Astrocyte of the spinal cord (primary cell): ENCODE results near the gene CRYAB.
"Not testable (repeated sequence)": the region's sequence is repeated elsewhere in the genome, so short reads cannot be mapped to it uniquely, and the experiment has no call there.

Experiments used
- DNase-seq: peaks from one replicate; pipeline ENCODE4 v3.0.0; 2011; ENCODE audit warnings: low read depth, low spot score
- H3K4me3 ChIP-seq: 2 replicates; pipeline ENCODE4 v1.5.1; 2011; ENCODE audit warnings: low read depth, mild to moderate bottlenecking, low read length, moderate library complexity
- CTCF ChIP-seq: IDR thresholded peaks from 2 replicates; pipeline ENCODE4 v1.5.1; 2012; ENCODE audit warnings: low read depth, mild to moderate bottlenecking, low read length, inconsistent platforms
- in situ Hi-C: cut with HindIII; loops from 2 replicates; pipeline ENCODE4 v1.10.0; 2017; ENCODE audit warnings: low sequenced_read_pairs

CRYAB gene

GRCh38 chr11:111886032-111886431 is 25.5 kb downstream of the CRYAB start:
- in situ Hi-C loops = no loop called here
- H3K4me3 ChIP-seq = no peak overlapping the region
- DNase-seq = no peak
- no peak for TF ChIP-seq CTCF

- H3K4me3 ChIP-seq, DNase-seq, in situ Hi-C loops: not testable (repeated sequence)
Observed at GRCh38 chr11:111885053-111885452, 26.5 kb downstream of the CRYAB start.

GRCh38 chr11:111882202-111882601 is 29.4 kb downstream of the CRYAB start:
- H3K4me3 ChIP-seq = no peak overlapping the region
- in situ Hi-C loops = no loop called here
- DNase-seq = no peak
- TF ChIP-seq CTCF = no peak

GRCh38 chr11:111879637-111879960 is 32.0 kb downstream of the CRYAB start:
- no peak for DNase-seq
- in situ Hi-C loops = no loop called here
- H3K4me3 ChIP-seq = peak overlapping the region; percentile 69
- no peak for TF ChIP-seq CTCF

GRCh38 chr11:111878849-111879636 is 32.5 kb downstream of the CRYAB start, which contains the start of the genes CFAP68 and FDXACB1:
CFAP68 (plus strand) TSS chr11:111879541; CDS start chr11:111879561, 20 bp downstream.
FDXACB1 (minus strand) TSS chr11:111879165; CDS start chr11:111879132, 33 bp downstream.
- in situ Hi-C loops = no loop called here
- peak within 1 kb of the TSS; percentile 69 for H3K4me3 ChIP-seq
- peak; percentile 94 for TF ChIP-seq CTCF
- DNase-seq = peak; percentile 98

- in situ Hi-C loops = no loop called here
- no peak for TF ChIP-seq CTCF
- peak overlapping the region; percentile 69 for H3K4me3 ChIP-seq
- DNase-seq = no peak
Observed at GRCh38 chr11:111878385-111878848, 33.2 kb downstream of the CRYAB start.

- in situ Hi-C loops = no loop called here
- DNase-seq = no peak
- H3K4me3 ChIP-seq = peak overlapping the region; percentile 58
- no peak for TF ChIP-seq CTCF
Observed at GRCh38 chr11:111871693-111872161, 39.8 kb downstream of the CRYAB start.
